Measurements from ENCODE around the gene SESTD1.

GRCh38 chr2:179251870-179252269, 12.8 kb downstream of the SESTD1 start:
- TF ChIP-seq GATA2 (IDR thresholded peaks at IDR 0.05; ENCODE audit: low read depth, low read length) (no peak), GATA3 (IDR thresholded peaks at IDR 0.05; ENCODE audit: low read depth, low read length) (no peak)
